ENCODE results near the gene RIT1. TPM values are rescaled to one million over a fixed set of nuclear protein-coding genes. Genes with fewer than 3 reads are reported as not detected.

RIT1 gene
- total and polyA plus RNA-seq, 2 experiments from 2014 or later = 30.5 to 32.4 TPM

DNA sequence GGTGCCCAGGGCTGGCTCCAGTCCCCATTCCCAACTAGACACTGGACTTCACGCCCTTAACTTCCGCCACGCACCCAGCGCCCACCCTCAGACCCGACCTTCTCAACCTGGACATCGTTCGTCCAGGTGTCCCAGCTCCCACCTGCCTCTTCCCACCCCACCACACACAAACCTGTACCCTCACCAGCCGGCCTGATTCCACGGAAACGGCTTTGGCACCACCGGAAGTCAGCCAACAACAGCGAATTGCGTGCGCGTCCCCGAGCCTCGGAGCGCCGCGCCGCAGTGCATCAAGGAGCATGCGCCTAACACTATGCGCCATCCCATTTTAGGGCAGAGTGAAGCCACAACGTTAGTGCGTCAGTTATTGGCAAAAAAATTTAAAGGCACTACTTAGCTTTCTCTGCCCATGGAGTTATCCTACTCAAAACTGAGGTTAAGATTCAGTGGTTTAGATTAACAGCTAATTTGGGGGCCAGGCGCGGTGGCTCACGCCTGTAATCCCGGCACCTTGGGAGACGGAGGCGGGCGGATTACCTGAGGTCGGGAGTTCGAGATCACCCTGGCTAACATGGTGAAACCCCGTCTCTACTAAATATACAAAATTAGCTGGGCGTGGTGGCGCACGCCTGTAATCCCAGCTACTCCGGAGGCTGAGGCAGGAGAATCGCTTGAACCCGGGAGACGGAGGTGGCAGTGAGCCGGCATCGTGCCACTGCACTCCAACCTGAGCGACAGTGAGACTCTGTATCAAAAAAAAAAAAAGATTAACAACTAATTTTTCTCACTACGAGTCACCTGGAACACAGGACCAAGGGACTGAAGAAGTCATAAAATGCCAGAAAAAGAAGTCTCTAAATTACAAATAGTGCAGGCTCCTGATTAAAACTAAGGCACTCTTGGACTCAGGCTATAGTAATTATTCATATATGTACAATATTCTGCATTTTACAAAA is 53.9 kb downstream of the RIT1 start, which contains the start of gene GON4L:
GON4L (minus strand) TSS at position 240 of the 956 bp plus-strand sequence. CDS start 3,434 bp downstream, outside the sequence.
- Histone ChIP-seq H3K4me3 (peak within 1 kb of the TSS; percentile 97), H3K27me3 (replicated peaks; ENCODE audit: insufficient read depth) (no peaks in the 10 kb centered on the region), H3K9ac (peak within 1 kb of the TSS; percentile 93), H3K36me3 (ENCODE audit: low read depth) (peaks cover 20% of the 10 kb centered on the region), H3K9me3 (ENCODE audit: low read depth) (no peaks in the 10 kb centered on the region), H3K9me2 (ENCODE audit: insufficient read depth) (no peaks in the 10 kb centered on the region), H2AFZ (peak within 1 kb of the TSS; percentile 87), H3K79me2 (ENCODE audit: insufficient read depth) (peaks cover 65% of the 10 kb centered on the region), H3K27ac (peak within 1 kb of the TSS; percentile 21; the same call in 1 of the 2 replicates), H4K20me1 (ENCODE audit: insufficient read depth) (no peaks in the 10 kb centered on the region), H3K4me2 (ENCODE audit: unreplicated experiment) (peak within 1 kb of the TSS; percentile 99), H3F3A (ENCODE audit: insufficient read depth) (peaks cover 32% of the 10 kb centered on the region), H3K4me1 (ENCODE audit: insufficient read depth) (peaks cover 26% of the 10 kb centered on the region)
- WGBS, 2 experiments (ENCODE audit: low coverage in 1 of 2, low lambda C conversion rate in 2 of 2, missing lambda C conversion rate in 2 of 2) = 22 to 23% methylated on average over 45 to 46 of the region's 46 CpGs
- in situ Hi-C loops (cut with MboI) = no loop called here
- TF ChIP-seq EZH2 (IDR thresholded peaks at IDR 0.05; ENCODE audit: insufficient read depth, poor library complexity, severe bottlenecking) = no peak
- no peak for TF ChIP-seq EZH2phosphoT487 (IDR thresholded peaks at IDR 0.05; ENCODE audit: insufficient read depth, low read depth)
- peak; percentile 98 for DNase-seq

DNA sequence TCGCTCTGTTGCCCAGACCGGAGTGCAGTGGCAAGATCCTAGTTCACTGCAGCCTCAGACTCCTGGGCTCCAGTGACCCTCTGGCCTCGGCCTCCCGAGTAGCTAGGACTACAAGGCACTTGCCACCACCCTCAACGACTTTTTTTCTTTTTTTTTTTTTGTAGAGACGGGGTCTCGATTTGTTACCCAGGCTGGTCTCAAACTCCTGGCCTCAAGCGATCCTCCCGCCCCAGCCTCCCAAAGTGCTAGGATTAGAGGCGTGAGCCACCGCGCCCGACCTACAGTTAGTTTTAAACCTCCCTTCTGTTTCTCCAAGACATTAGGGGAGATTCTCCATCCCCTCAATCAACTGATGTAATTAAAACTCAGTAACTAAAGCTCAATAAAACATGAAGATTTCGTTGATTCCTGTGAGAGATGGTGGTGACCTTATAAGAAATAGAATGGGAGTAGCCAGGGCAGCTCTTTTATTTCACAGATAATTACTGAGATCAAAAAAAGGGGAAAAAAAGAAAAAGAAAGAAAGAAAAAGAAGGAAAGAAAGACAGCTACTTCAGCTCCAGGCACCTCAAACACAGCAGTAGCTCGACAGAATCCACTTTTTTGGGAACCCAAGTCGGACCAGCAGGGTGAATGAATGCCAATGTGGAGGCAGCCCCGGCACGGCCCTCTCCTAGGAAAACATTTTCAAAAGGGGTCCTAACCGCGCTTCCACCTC is 54.7 kb downstream of the RIT1 start:
- Histone ChIP-seq H3K27ac (peak overlapping the region; percentile 21; the same call in 1 of the 2 replicates), H3K4me3 (peak overlapping the region; percentile 97), H3K9me2 (ENCODE audit: insufficient read depth) (no peaks in the 10 kb centered on the region), H3K79me2 (ENCODE audit: insufficient read depth) (peaks cover 65% of the 10 kb centered on the region), H3K4me1 (ENCODE audit: insufficient read depth) (peaks cover 26% of the 10 kb centered on the region), H3K36me3 (ENCODE audit: low read depth) (peaks cover 20% of the 10 kb centered on the region), H3K9me3 (ENCODE audit: low read depth) (no peaks in the 10 kb centered on the region), H3K9ac (peak overlapping the region; percentile 93), H3K4me2 (ENCODE audit: unreplicated experiment) (peak overlapping the region; percentile 99), H4K20me1 (ENCODE audit: insufficient read depth) (no peaks in the 10 kb centered on the region), H3F3A (ENCODE audit: insufficient read depth) (peaks cover 29% of the 10 kb centered on the region), H2AFZ (peak overlapping the region; percentile 87), H3K27me3 (replicated peaks; ENCODE audit: insufficient read depth) (no peaks in the 10 kb centered on the region)
- no peak for DNase-seq
- TF ChIP-seq EZH2 (IDR thresholded peaks at IDR 0.05; ENCODE audit: insufficient read depth, poor library complexity, severe bottlenecking) (no peak), EZH2phosphoT487 (IDR thresholded peaks at IDR 0.05; ENCODE audit: insufficient read depth, low read depth) (no peak)
- in situ Hi-C loops (cut with MboI) = no loop called here
- 51 to 54% methylated on average over 20 of the region's 20 CpGs for WGBS, 2 experiments (ENCODE audit: low coverage in 1 of 2, low lambda C conversion rate in 2 of 2, missing lambda C conversion rate in 2 of 2)

DNA sequence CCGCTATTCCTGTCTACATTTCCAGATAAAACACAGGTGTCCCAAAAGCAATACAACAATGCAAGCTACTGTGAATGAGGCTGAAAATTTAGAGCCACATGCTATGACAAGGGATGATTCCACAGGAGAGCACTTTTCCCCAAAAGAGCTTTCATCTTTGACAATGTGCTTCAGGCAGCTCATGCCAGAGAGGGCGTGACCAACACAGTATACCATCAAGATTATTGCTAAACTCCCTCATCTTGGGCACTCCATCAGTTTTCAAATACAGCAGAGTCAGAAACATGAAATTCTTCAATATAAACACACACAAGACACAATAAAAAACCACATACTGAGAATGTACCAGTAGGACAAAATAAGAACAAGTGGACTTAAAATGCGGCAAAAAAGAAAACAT is 60.8 kb downstream of the RIT1 start:
- peak; percentile 21 for DNase-seq
- TF ChIP-seq EZH2phosphoT487 (IDR thresholded peaks at IDR 0.05; ENCODE audit: insufficient read depth, low read depth) (no peak), EZH2 (IDR thresholded peaks at IDR 0.05; ENCODE audit: insufficient read depth, poor library complexity, severe bottlenecking) (no peak)
- Histone ChIP-seq H3K9ac (no peak overlapping the region), H3F3A (ENCODE audit: insufficient read depth) (no peaks in the 10 kb centered on the region), H4K20me1 (ENCODE audit: insufficient read depth) (no peaks in the 10 kb centered on the region; the same call in 1 of the 2 replicates), H3K4me2 (ENCODE audit: unreplicated experiment) (no peak overlapping the region), H3K27ac (no peak overlapping the region), H3K4me1 (ENCODE audit: insufficient read depth) (no peaks in the 10 kb centered on the region), H3K27me3 (replicated peaks; ENCODE audit: insufficient read depth) (no peaks in the 10 kb centered on the region), H3K9me2 (ENCODE audit: insufficient read depth) (no peaks in the 10 kb centered on the region), H3K4me3 (no peak overlapping the region), H3K9me3 (ENCODE audit: low read depth) (no peaks in the 10 kb centered on the region), H3K36me3 (ENCODE audit: low read depth) (peaks cover 26% of the 10 kb centered on the region), H3K79me2 (ENCODE audit: insufficient read depth) (peaks cover 100% of the 10 kb centered on the region), H2AFZ (no peak overlapping the region)
- WGBS, 2 experiments (ENCODE audit: low coverage in 1 of 2, low lambda C conversion rate in 2 of 2, missing lambda C conversion rate in 2 of 2) = 85 to 90% methylated on average over 3 of the region's 3 CpGs
- in situ Hi-C loops (cut with MboI) = no loop called here

DNA sequence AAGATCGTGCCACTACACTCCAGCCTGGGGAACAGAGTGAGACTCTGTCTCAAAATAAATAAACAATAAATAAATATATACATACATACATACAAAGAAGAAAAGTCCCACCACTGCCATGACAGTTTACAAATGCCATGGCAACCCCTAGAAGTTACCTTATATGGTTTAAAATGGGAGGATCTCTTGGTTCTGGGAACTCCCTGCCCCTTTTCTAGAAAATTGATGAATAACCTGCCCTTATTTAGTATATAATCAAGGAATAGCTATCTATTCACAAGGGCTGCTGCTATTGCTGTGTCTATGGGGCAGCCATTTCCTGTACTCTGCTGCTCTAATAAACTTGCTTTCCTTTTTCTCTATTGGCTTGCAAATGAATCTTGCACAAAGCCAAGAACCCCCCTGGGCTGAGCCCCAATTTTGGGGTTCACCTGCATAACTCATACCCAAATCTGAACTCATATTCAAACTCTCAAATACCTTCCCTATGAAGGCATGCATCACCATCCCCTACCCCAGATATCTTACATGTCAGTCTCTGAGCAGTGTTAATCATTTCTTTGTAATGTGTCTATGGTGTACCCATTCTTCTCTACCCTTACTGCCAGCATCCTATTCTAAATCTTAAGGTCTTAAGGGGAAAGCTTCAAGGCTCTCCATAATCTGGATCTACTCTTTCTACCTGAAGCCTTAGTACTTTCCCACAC is 63.2 kb downstream of the RIT1 start:
- 100% methylated on average over 1 of the region's 1 CpG for WGBS, 2 experiments (ENCODE audit: low coverage in 1 of 2, low lambda C conversion rate in 2 of 2, missing lambda C conversion rate in 2 of 2)
- no peaks in the 10 kb centered on the region; the same call in 1 of the 2 replicates for H4K20me1 ChIP-seq (ENCODE audit: insufficient read depth)

More for the DNA sequence above, 63.2 kb downstream of the RIT1 start:
- Histone ChIP-seq H2AFZ (no peak overlapping the region), H3K27ac (no peak overlapping the region), H3K36me3 (ENCODE audit: low read depth) (peaks cover 17% of the 10 kb centered on the region), H3F3A (ENCODE audit: insufficient read depth) (no peaks in the 10 kb centered on the region), H3K4me3 (no peak overlapping the region), H3K4me1 (ENCODE audit: insufficient read depth) (0 out of 2 replicates have a peak, but pooled peaks cover 5% of the 10 kb centered on the region), H3K4me2 (ENCODE audit: unreplicated experiment) (no peak overlapping the region), H3K27me3 (replicated peaks; ENCODE audit: insufficient read depth) (no peaks in the 10 kb centered on the region), H3K79me2 (ENCODE audit: insufficient read depth) (peaks cover 100% of the 10 kb centered on the region), H3K9me2 (ENCODE audit: insufficient read depth) (no peaks in the 10 kb centered on the region), H3K9ac (no peak overlapping the region), H3K9me3 (ENCODE audit: low read depth) (no peaks in the 10 kb centered on the region)
- in situ Hi-C loops (cut with MboI) = no loop called here
- DNase-seq = no peak
- TF ChIP-seq EZH2phosphoT487 (IDR thresholded peaks at IDR 0.05; ENCODE audit: insufficient read depth, low read depth) = no peak
- TF ChIP-seq EZH2 (IDR thresholded peaks at IDR 0.05; ENCODE audit: insufficient read depth, poor library complexity, severe bottlenecking) = no peak

Small RNA genes lying within 50 kb of the gene (microRNA-seq; reads per million reads assigned to microRNA genes)
- gene MIR6738 (ENCODE audit: borderline number of aligned reads) = not detected

Small RNA genes lying within 50 kb of the gene (small RNA-seq; reads per million reads assigned to genes)
- gene MIR6738 (ENCODE audit: low read depth, low replicate concordance) (not detected), gene RF00015 (ENCODE audit: low read depth, low replicate concordance) (not detected), gene SCARNA4 (ENCODE audit: low read depth, low replicate concordance) (not detected), gene SNORA80E (ENCODE audit: low read depth, low replicate concordance) (2.4 reads per million, percentile 69 among the genes with 10 or more reads in this experiment)

Other genes starting within 250 kb of the RIT1 start
- gene YY1AP1, start 222.6 kb downstream of the RIT1 start, total RNA-seq (2014; rRNA removed; shearing (Covaris generic)) = 36.7 and 50.1 TPM in 2 replicates
- gene YY1AP1, start 222.6 kb downstream of the RIT1 start, polyA plus RNA-seq (2016; fragmentation: Nextera tagmentation; extraction: Ambion mirVana) = 27.0 and 28.1 TPM in 2 replicates
- 41.1 and 41.4 TPM in 2 replicates for gene DAP3, start 222.3 kb downstream of the RIT1 start, total RNA-seq (2014; rRNA removed; shearing (Covaris generic))
- gene DAP3, start 222.3 kb downstream of the RIT1 start, polyA plus RNA-seq (2016; fragmentation: Nextera tagmentation; extraction: Ambion mirVana) = 77.8 and 82.2 TPM in 2 replicates
- gene GON4L, start 54.1 kb downstream of the RIT1 start, total RNA-seq (2014; rRNA removed; shearing (Covaris generic)) = 20.4 and 24.4 TPM in 2 replicates
- gene GON4L, start 54.1 kb downstream of the RIT1 start, polyA plus RNA-seq (2016; fragmentation: Nextera tagmentation; extraction: Ambion mirVana) = 24.9 and 30.3 TPM in 2 replicates
- 28.5 and 30.2 TPM in 2 replicates for gene SYT11, start 51.8 kb downstream of the RIT1 start, total RNA-seq (2014; rRNA removed; shearing (Covaris generic))
- 16.2 and 18.3 TPM in 2 replicates for gene SYT11, start 51.8 kb downstream of the RIT1 start, polyA plus RNA-seq (2016; fragmentation: Nextera tagmentation; extraction: Ambion mirVana)
- 24.2 TPM in 2 replicates for gene KHDC4, start 23.1 kb upstream of the RIT1 start, total RNA-seq (2014; rRNA removed; shearing (Covaris generic))
- gene KHDC4, start 23.1 kb upstream of the RIT1 start, polyA plus RNA-seq (2016; fragmentation: Nextera tagmentation; extraction: Ambion mirVana) = 25.3 and 27.8 TPM in 2 replicates
- not detected in 2 replicates for gene RXFP4, start 30.3 kb upstream of the RIT1 start, total RNA-seq (2014; rRNA removed; shearing (Covaris generic))
- 0.20 and 0.39 TPM in 2 replicates for gene RXFP4, start 30.3 kb upstream of the RIT1 start, polyA plus RNA-seq (2016; fragmentation: Nextera tagmentation; extraction: Ambion mirVana)
- 136 and 139 TPM in 2 replicates for gene ARHGEF2, start 67.2 kb upstream of the RIT1 start, total RNA-seq (2014; rRNA removed; shearing (Covaris generic))
- gene ARHGEF2, start 67.2 kb upstream of the RIT1 start, polyA plus RNA-seq (2016; fragmentation: Nextera tagmentation; extraction: Ambion mirVana) = 76.7 and 77.7 TPM in 2 replicates
- 433 and 695 TPM in 2 replicates for gene SSR2, start 109.6 kb upstream of the RIT1 start, total RNA-seq (2014; rRNA removed; shearing (Covaris generic))
- gene SSR2, start 109.6 kb upstream of the RIT1 start, polyA plus RNA-seq (2016; fragmentation: Nextera tagmentation; extraction: Ambion mirVana) = 318 and 327 TPM in 2 replicates
- 18.4 and 19.0 TPM in 2 replicates for gene UBQLN4, start 142.4 kb upstream of the RIT1 start, total RNA-seq (2014; rRNA removed; shearing (Covaris generic))
- gene UBQLN4, start 142.4 kb upstream of the RIT1 start, polyA plus RNA-seq (2016; fragmentation: Nextera tagmentation; extraction: Ambion mirVana) = 9.9 and 10.6 TPM in 2 replicates
- gene LAMTOR2, start 143.4 kb upstream of the RIT1 start, total RNA-seq (2014; rRNA removed; shearing (Covaris generic)) = 41.3 and 52.7 TPM in 2 replicates
- gene LAMTOR2, start 143.4 kb upstream of the RIT1 start, polyA plus RNA-seq (2016; fragmentation: Nextera tagmentation; extraction: Ambion mirVana) = 140 and 143 TPM in 2 replicates
- not detected in 2 replicates for gene RAB25, start 149.8 kb upstream of the RIT1 start, total RNA-seq (2014; rRNA removed; shearing (Covaris generic))
- not detected in 2 replicates for gene RAB25, start 149.8 kb upstream of the RIT1 start, polyA plus RNA-seq (2016; fragmentation: Nextera tagmentation; extraction: Ambion mirVana)
- 0.13 and 0.22 TPM in 2 replicates for gene MEX3A, start 171.1 kb upstream of the RIT1 start, total RNA-seq (2014; rRNA removed; shearing (Covaris generic))
- 0.05 TPM in 2 replicates for gene MEX3A, start 171.1 kb upstream of the RIT1 start, polyA plus RNA-seq (2016; fragmentation: Nextera tagmentation; extraction: Ambion mirVana)
- gene LMNA, start 203.4 kb upstream of the RIT1 start, total RNA-seq (2014; rRNA removed; shearing (Covaris generic)) = 1,219 and 1,322 TPM in 2 replicates
- gene LMNA, start 203.4 kb upstream of the RIT1 start, polyA plus RNA-seq (2016; fragmentation: Nextera tagmentation; extraction: Ambion mirVana) = 1,230 and 1,270 TPM in 2 replicates
- 1.1 TPM in 1 of 2 replicates, not detected in the other for gene SEMA4A, start 242.2 kb upstream of the RIT1 start, total RNA-seq (2014; rRNA removed; shearing (Covaris generic))
- 0.35 and 0.51 TPM in 2 replicates for gene SEMA4A, start 242.2 kb upstream of the RIT1 start, polyA plus RNA-seq (2016; fragmentation: Nextera tagmentation; extraction: Ambion mirVana)

Data from GM23248 (cell line).